ENCODE data around the gene USP14. TPM values are rescaled to one million over a fixed set of nuclear protein-coding genes. Genes with fewer than 3 reads are reported as not detected.

Gene USP14
- total RNA-seq, 4 donors from 2014 or later: 21.8 to 42.8 (median 29.5) TPM

DNA sequence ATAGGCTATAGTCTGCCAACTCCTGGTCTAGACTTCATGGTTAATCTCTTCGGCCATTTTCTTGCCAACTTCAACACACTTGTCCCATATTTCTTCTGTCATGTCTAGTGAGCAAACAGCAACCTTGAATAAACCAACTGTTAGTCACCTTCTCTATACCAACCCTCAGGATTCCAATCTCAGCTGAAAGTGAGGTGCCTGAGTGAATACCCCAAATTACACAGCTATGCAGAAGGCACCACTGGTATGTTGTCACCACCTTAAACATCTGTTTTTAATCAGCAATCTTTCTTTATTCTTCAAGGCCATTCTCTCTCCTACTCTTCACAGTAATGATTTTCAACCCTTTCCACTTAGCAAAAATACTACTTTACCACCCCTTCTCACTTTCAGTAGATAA, 70.2 kb downstream of the USP14 start:
- no peaks in the 10 kb centered on the region for H3K4me1 ChIP-seq

DNA sequence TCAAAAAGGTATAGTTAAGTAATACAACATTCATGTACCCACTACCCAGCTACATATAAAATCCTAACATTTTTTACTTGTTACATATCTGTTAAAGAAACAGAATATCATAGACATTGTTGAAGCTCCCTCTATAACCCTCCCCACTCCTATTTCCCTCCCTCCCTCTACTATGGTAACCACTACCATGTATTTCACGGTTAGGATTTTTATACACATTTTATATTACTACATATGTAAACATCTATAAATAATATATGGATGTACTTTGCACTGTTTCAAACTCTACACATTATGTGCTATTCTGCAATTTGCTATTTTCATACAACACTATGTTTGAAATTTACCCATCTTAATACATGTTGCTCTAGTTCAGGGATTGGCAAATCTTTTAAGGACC, 73.2 kb downstream of the USP14 start:
- no peaks in the 10 kb centered on the region for H3K9me3 ChIP-seq
- 69% methylated on average over 1 of the region's 1 CpG for WGBS
- DNase-seq (ENCODE audit: extremely low spot score): no peak
- H3K27ac ChIP-seq (replicated peaks in 1 of 4): no peak overlapping the region
- H3K27me3 ChIP-seq: no peaks in the 10 kb centered on the region
- no peak for TF ChIP-seq EP300 (IDR thresholded peaks at IDR 0.05)
- no peak for TF ChIP-seq POLR2AphosphoS5 (IDR thresholded peaks at IDR 0.05)
- TF ChIP-seq POLR2A (IDR thresholded peaks at IDR 0.05; ENCODE audit: low read depth): no peak
- TF ChIP-seq, protein P1, sequence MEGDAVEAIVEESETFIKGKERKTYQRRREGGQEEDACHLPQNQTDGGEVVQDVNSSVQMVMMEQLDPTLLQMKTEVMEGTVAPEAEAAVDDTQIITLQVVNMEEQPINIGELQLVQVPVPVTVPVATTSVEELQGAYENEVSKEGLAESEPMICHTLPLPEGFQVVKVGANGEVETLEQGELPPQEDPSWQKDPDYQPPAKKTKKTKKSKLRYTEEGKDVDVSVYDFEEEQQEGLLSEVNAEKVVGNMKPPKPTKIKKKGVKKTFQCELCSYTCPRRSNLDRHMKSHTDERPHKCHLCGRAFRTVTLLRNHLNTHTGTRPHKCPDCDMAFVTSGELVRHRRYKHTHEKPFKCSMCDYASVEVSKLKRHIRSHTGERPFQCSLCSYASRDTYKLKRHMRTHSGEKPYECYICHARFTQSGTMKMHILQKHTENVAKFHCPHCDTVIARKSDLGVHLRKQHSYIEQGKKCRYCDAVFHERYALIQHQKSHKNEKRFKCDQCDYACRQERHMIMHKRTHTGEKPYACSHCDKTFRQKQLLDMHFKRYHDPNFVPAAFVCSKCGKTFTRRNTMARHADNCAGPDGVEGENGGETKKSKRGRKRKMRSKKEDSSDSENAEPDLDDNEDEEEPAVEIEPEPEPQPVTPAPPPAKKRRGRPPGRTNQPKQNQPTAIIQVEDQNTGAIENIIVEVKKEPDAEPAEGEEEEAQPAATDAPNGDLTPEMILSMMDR (IDR thresholded peaks at IDR 0.05): no peak
- peaks cover 0 to 32% (median 12%) of the 10 kb centered on the region in 4 donors for H3K36me3 ChIP-seq
- no peaks in the 10 kb centered on the region for H3K4me1 ChIP-seq
- H3K4me3 ChIP-seq: no peak overlapping the region
- intact Hi-C loops (cut with DNase I): no loop called here

More for the DNA sequence above, 70.2 kb downstream of the USP14 start:
- WGBS: 88% methylated on average over 1 of the region's 1 CpG
- DNase-seq (ENCODE audit: extremely low spot score): no peak
- Histone ChIP-seq H3K27ac (replicated peaks in 1 of 4) (no peak overlapping the region), H3K27me3 (no peaks in the 10 kb centered on the region), H3K9me3 (no peaks in the 10 kb centered on the region), H3K4me3 (no peak overlapping the region), H3K36me3 (peaks cover 10 to 62% (median 40%) of the 10 kb centered on the region in 4 donors)
- intact Hi-C loops (cut with DNase I): no loop called here
- no peak for TF ChIP-seq POLR2AphosphoS5 (IDR thresholded peaks at IDR 0.05)
- TF ChIP-seq EP300 (IDR thresholded peaks at IDR 0.05): no peak
- TF ChIP-seq POLR2A (IDR thresholded peaks at IDR 0.05; ENCODE audit: low read depth): no peak
- TF ChIP-seq, protein P1 (IDR thresholded peaks at IDR 0.05): no peak

DNA sequence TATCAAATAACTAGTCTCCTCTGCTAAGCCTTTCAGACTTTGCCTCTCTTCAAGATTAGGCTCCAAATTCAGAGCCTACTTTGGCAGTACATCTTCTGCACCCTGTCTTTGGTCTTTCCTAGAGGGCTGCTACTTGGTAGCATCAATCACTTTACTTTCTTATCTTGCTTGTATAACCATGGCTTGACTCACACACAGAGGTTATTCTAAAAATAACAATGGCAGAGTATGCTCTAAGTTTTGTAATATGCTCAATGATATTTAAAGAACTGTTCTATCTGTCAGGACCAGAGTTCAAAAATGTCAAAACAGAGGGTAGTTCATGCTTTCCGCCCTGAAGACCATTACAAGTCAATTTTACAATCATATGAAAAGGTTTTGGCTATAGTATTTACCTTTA, 81.8 kb downstream of the USP14 start:
- TF ChIP-seq, protein P1 (IDR thresholded peaks at IDR 0.05): no peak
- no peak for TF ChIP-seq EP300 (IDR thresholded peaks at IDR 0.05)
- no peak for TF ChIP-seq POLR2A (IDR thresholded peaks at IDR 0.05; ENCODE audit: low read depth)
- TF ChIP-seq POLR2AphosphoS5 (IDR thresholded peaks at IDR 0.05): no peak
- Histone ChIP-seq H3K4me1 (peaks cover 0 to 12% (median 4%) of the 10 kb centered on the region in 4 donors), H3K9me3 (no peaks in the 10 kb centered on the region), H3K4me3 (no peak overlapping the region), H3K27ac (replicated peaks in 1 of 4) (no peak overlapping the region), H3K36me3 (peaks cover 0 to 42% (median 10%) of the 10 kb centered on the region in 4 donors), H3K27me3 (no peaks in the 10 kb centered on the region)
- 70% methylated on average over 1 of the region's 1 CpG for WGBS
- intact Hi-C loops (cut with DNase I): no loop called here
- DNase-seq (ENCODE audit: extremely low spot score): no peak

DNA sequence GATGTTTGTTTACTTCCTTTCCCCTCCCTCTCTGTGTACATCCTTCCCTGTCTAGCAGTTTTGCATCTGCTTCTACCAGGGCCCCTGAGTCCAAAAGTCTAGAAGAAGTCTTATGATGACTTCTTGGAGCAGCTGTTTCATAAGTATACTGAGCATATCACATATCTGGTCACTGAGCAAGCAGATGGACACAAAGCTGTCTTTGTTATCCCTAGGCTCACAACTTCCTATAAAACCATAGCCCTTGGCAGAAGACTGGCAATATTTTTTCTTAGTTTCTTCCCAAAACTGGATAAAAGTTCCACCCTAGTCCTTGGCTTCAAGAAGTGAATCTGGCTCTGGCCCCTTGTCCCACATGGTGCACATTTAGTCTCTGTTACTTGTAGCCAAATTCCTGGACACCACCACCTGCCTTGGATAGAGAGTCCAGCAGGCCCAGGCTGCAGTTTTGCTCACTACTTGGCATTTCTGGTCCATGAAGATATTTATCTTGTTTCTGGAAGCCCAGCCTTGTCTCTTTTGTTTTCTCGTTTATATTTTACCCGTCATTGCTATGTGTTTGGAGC, 87.0 kb downstream of the USP14 start:
- Histone ChIP-seq H3K27me3 (no peaks in the 10 kb centered on the region), H3K36me3 (peaks cover 23 to 91% (median 51%) of the 10 kb centered on the region in 4 donors), H3K4me1 (peaks cover 0 to 9% (median 2%) of the 10 kb centered on the region in 4 donors), H3K4me3 (no peak overlapping the region), H3K27ac (replicated peaks in 1 of 4) (no peak overlapping the region), H3K9me3 (no peaks in the 10 kb centered on the region)
- intact Hi-C loops (cut with DNase I): no loop called here
- 86% methylated on average over 2 of the region's 2 CpGs for WGBS
- no peak for TF ChIP-seq POLR2AphosphoS5 (IDR thresholded peaks at IDR 0.05)
- TF ChIP-seq, protein P1 (IDR thresholded peaks at IDR 0.05): no peak
- no peak for TF ChIP-seq POLR2A (IDR thresholded peaks at IDR 0.05; ENCODE audit: low read depth)
- TF ChIP-seq EP300 (IDR thresholded peaks at IDR 0.05): no peak
- no peak for DNase-seq (ENCODE audit: extremely low spot score)

DNA sequence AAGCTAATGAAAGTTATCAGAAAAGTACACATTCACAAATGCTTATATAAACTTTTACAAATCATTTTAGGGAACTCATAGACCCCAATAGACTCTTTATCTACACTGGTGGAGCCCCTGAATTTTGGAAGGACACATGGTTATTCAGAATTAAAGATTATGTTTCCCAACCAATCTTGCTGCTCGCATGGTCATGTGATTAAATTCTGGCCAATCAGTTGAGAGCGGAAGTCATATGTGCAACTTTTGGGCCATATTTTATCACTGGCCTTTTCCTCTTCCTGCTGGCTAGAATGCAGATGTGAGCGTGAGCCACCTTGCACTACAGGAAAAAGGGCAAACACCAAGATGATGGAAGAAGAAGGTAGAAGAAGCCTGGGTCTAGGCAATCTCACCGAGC, 89.7 kb downstream of the USP14 start:
- intact Hi-C loops (cut with DNase I): no loop called here
- Histone ChIP-seq H3K4me3 (no peak overlapping the region), H3K9me3 (no peaks in the 10 kb centered on the region), H3K36me3 (peaks cover 43 to 98% (median 75%) of the 10 kb centered on the region in 4 donors), H3K27me3 (no peaks in the 10 kb centered on the region), H3K27ac (replicated peaks in 1 of 4) (no peak overlapping the region), H3K4me1 (no peaks in the 10 kb centered on the region)
- 91% methylated on average over 4 of the region's 4 CpGs for WGBS
- no peak for DNase-seq (ENCODE audit: extremely low spot score)
- TF ChIP-seq POLR2A (IDR thresholded peaks at IDR 0.05; ENCODE audit: low read depth): no peak
- TF ChIP-seq, protein P1 (IDR thresholded peaks at IDR 0.05): no peak
- TF ChIP-seq POLR2AphosphoS5 (IDR thresholded peaks at IDR 0.05): no peak
- no peak for TF ChIP-seq EP300 (IDR thresholded peaks at IDR 0.05)

Data from esophagus muscularis mucosa (tissue), 4 donors.